Endometrial microvascular endothelial cells (primary cell): ENCODE results near the gene ACTN1. TPM values are rescaled to one million over a fixed set of nuclear protein-coding genes. Genes with fewer than 3 reads are reported as not detected.
"Not testable (repeated sequence)": the region's sequence is repeated elsewhere in the genome, so short reads cannot be mapped to it uniquely, and the experiment has no call there.

ENCODE experiments used
- in situ Hi-C: cut with HindIII; loops from 2 replicates; pipeline ENCODE4 v1.10.0; 2017; ENCODE audit warnings: low sequenced_read_pairs, low pct_unique_long_range_greater_than_20kb; ENCODE audit errors: inconsistent ontology term
- total RNA-seq: library from RNA; depleted of rRNA; stranded (reverse); fragments of >200 nt; gene quantifications from one replicate; pipeline ENCODE4 v1.2.3, GENCODE V29; 2015; ENCODE audit errors: inconsistent ontology term

The ACTN1 gene
- total RNA-seq = 399 TPM

DNA sequence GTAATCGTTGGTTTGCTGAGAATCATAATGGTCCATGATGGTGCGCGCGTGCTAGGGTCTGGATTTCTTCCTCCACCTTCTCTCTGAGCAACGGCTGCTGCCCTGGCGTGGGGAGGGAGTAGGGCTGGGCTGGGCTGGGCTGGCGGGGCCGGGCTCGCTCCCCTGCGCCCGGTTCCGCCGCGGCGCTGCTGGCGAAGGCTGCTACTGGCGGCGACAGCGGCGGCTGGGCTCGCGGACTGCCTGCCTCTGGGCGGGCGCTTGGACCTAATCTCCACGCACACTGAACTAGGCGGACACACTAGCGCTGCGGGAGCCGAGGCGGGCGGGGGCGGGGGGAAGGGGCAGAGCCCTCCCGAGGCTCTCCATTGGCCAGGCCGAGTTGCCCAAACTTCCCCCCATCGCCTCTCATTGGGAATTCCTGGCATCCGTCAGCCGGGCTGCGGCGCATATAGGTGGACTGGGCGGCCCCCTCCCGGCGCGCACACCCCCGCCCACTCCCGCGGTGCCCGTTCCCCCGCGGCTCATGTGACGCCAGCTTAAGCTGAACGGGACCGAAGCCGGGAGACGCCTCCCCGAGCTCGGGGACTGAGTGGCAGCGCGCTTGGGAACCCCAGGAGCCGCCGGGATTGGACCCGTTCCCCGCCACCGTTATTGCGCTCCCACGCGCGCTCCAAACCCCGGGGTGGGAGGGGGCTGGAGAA lies at the start of gene ACTN1:
Gene ACTN1 (minus strand): TSS at position 282 of the 701 bp plus-strand sequence. CDS start 246 bp downstream, at position 36.
- in situ Hi-C loops = no loop called here

DNA sequence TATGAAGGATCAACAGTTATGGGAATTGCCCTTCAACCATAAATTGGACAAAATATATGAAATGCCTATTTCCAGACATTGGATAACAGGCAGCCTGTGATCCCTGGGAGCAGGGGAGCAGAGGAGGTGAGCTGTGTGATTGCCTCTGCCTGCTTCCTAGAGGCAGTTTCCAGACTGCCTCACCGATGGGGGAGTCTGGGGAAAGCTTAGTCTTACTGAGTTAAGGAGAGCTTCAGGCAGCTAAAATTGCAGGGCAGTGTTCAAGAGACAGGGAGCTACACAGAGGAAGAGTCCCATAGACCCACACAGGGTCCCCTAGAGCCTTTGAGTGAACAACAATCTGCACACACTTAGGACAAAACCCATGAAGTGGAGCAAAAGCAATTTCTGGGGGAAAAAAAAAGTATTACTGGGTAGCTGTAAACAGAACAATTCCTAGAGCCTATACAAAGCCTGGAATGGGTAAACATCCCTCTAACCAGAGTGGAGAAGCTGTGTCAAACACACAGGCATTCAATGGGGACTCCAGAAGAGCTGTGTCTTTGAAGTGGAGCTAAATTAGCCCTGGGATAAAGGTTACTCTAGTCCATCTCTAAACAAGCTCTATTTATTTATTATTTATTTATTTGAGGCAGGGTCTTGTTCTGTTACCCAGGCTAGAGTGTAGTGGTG lies 48.3 kb upstream of the ACTN1 start:
- in situ Hi-C loops = no loop called here

DNA sequence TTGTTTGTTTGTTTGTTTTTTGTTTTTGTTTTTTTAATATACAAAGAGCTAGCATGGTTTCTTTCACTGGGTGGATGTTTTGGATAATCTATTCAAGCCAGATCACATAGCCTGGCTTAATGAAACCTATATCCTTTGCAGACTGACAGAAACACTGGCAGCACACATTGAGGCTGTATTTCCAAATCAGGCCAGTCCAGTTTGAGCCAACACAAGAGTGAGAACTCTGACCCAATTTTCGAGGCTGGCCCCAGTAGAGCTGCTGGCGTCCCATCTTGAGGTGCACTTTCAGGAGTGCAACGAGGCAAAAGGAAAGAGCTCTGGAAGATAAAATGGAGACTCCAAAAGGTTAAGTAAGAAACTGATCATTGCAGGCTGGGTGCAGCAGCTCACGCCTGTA lies 43.9 kb upstream of the ACTN1 start:
- in situ Hi-C loops = no loop called here

DNA sequence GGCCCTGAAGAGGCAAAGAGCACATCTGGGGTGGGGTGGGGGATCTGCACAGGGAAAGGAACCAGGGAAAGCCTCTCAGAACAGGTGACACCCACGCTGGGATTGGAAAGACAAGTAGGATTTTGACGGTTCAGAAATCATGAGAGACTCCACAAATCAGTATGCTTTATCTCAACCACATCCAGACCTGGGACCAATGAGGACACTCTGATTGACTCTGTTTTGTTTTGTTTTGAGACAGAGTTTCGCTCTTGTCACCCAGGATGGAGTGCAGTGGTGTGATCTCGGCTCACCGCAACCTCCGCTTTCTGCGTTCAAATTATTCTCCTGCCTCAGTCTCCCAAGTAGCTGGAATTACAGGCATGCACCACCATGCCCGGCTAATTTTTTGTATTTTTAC lies 43.0 kb upstream of the ACTN1 start:
- in situ Hi-C loops = not testable (repeated sequence)

DNA sequence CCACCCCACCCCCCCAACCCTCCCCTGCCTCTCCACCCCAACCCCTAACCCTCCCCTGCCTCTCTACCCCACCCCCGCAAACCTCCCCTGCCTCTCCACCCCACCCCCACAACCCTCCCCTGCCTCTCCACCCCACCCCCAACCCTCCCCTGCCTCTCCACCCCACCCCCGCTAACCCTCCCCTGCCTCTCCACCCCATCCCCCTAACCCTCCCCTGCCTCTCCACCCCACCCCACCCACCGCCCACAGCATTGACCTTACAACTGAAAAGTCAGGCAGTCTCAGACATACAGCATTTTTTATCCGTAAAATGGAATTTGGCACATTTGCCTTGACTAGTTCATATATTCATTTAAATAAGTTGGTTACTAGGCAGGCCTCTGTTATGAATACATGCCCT lies 38.6 kb upstream of the ACTN1 start:
- in situ Hi-C loops = no loop called here

DNA sequence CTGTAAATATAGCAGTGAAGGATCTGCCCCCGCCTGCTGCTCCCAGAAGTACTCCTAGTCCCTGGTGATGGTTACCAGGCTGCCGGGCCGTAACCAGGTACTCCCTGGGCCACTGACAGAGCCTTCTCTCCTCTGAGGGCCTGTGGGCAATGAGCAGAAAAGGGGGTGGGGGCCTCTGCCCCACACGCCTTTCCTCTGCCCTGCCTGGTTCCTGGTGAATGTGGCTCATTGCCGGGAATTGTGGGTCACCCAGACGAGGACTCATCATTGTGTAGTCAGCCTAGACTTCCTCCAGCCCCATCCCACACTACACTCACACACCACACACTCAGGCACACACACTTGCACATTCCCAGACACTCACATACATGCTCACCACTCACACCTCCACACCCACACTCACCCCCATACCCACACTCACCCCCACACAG lies 35.7 kb upstream of the ACTN1 start:
- in situ Hi-C loops = no loop called here

DNA sequence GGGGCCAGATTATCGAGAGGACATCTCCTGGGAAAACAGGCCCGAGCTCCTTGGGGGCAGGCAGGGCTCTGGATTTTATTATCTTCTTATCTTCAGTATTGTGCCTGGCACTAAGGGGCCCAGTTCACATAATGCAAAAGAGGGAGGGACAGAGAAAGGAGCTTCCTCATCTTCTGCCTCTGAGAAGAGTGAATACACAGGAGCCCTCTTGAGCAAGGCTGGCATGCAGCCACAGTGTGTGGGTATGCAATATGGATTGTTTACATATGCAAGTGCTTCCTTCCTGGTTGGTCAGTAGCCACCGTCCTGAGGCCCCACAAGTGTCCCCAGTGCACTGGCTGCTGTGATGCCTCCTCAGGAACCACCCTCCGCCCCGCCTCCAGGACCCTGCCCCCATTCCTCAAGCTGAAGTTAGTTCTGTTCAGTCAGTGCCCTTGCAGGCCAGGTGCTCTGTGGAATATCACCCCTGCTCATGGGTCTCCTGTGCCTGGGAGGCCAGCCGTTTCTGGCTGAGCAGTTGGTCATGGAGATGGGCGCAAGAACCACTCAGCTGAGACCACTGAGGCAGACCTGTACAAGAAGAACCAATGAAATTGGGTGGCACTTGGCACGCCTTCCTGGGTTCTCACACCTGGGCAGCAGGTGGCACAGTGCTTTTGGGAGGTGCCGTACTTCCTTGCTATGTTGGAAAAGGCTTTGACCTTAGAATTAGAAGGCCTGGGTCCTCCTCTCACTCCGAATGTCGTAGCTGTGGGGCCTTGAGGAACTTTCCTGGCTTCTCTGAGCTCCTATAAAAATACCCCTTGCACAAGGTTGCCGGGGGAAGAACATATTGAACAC lies 35.1 kb upstream of the ACTN1 start:
- in situ Hi-C loops = no loop called here

DNA sequence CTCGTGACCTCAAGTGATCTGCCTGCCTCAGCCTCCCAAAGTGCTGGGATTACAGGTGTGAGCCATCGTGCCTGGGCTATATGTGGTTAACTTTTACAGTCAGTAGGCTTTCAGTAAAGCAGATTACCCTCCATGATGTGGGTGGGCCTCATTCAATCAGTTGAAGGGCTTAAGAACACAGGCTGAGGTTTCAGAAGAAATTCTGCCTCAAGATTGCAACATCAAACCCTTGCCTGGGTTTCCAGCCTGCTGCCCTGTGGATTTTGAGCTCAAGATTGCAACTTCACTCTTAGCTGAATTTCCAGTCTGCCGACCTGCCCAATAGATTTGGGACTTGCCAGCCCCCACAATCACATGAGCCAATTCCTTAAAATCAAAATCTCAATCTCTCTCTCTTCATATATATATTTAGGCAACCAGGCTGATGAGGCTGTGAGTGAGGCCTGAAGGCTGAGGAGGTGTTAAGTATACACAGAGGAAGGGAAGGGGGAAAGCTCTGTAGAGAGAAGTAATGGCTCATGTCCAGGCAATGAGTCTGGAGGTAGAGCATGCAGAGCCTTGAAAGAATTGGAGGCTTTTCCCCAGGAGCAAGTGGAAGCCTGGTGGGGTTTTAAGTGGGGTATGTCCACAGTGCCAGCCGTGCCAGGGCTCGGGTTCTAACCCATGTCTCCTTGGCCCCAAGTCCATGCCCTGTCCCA lies 33.3 kb upstream of the ACTN1 start:
- in situ Hi-C loops = no loop called here

DNA sequence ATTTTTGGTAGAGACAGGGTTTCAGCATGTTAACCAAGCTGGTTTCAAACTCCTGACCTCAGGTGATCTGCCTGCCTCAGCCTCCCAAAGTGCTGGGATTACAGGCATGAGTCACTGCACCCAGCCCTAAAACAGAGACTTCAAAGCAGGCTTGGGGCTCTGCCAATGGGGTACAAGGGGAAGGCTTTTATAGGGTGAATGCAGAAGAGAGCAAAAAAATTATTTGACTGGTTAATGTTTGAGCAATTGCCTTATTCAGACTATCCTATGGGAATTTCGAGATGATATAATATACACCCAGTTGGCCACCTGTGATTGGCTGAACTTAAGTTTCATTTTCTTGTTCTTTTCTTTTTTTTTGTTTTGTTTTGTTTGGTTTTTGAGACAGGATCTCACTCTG lies 31.5 kb upstream of the ACTN1 start:
- in situ Hi-C loops = no loop called here

DNA sequence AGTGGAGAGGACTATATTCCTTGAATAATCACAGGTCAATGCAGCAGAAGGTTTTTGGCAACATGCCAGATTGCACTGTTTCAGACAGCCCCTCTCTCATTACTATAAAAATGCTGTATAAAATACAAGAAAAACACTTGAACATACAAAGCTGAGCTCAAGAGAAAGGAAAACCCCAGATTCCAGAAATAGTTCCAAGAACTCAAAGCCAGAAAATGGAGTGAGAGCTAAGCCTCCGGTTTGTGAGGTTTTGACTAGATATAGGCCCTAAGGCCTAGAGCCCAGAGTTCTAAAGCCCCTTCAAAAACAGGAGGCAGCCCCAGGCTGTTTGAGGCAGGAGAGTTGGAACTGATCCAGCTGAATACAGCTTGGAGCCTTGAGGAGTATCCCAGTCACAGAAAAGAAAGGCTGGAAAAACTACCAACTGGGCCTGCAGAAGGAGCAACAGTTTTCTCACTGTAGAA lies 29.4 kb upstream of the ACTN1 start:
- in situ Hi-C loops = no loop called here

DNA sequence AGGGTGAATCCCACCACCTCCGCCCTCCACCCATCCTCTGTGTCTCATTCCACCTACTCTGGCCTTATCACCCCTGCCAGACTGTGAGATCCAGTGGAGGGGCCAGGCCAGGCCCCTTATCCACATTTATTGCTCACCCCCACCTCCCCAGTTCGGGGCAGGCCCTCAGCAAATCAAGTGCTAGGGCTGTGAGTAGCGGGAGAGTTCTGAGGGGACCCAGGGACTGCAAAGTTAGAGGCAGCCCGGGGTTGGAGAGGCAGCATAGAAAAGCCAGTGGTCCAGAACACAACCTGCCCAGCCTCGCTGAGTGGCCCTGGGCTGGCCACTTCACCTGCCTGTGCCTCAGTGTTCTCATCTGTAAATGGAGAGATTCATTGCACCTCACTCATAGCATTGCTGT lies 27.2 kb upstream of the ACTN1 start:
- in situ Hi-C loops = no loop called here

DNA sequence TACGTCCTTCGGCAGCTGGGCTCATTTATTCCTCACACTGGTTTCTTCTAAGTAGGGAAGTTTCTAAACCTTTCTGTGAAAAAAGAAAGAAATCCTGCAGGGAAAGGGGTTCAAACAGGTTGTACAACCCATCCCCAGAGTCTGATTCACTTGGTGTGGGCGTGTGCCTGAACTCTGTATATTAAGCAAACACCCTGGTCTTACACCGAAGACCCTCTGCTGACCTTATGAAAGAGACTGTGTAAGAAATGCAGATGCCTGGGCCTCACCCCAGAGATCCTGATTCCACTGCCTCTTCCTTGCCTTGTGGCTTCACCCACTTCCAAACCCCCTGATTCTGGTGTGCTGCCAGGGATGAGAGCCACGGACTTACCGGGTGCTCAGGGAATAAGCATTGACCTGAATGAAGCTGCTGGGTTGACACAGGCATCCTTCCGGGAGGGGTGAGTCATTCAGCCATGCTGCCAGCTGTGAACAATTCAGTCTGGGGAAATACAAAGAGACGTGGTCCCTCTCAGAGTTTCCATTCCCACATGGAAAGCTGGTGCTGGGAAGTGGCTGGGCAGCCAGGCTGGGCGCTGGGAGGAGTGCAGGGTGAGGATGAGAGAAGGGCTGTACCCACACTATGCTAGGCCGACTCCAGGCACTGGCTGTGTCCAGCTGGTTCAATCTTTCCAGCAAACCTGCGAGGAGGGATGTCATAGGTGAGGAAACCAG lies 26.5 kb upstream of the ACTN1 start:
- in situ Hi-C loops = no loop called here

DNA sequence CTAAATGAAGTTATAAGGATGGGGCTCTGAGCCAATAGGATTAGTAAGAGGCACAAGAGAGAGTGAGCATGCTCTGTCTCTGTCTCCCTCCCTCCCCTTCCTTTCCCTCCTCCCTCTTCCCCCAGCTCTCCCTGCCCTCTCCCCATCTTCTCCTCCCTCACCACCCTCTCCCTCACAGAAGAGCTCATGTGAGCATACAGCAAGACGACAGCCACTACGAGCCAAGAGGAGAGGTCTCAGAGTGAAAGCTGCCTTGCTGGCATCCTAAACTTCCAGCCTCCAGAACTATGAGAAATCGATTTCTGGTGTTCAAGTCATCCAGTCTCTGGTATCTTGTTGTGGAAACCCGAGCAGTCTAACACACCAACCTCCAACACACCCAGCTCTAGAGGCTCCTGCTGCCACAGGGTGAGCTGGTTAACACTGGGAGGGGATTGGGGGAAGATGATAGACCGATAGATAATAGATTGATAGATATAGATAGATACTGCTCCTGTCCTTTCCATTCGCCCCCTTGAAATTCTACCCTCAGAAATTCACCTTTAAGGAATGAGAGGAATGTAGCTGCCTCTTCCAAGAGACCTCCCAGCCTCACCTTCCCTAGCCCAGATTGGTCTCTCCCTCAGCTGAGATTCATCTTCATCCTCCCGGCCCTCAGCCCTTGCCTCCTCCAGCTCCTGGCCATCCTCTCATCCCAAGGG lies 25.8 kb upstream of the ACTN1 start:
- in situ Hi-C loops = no loop called here

DNA sequence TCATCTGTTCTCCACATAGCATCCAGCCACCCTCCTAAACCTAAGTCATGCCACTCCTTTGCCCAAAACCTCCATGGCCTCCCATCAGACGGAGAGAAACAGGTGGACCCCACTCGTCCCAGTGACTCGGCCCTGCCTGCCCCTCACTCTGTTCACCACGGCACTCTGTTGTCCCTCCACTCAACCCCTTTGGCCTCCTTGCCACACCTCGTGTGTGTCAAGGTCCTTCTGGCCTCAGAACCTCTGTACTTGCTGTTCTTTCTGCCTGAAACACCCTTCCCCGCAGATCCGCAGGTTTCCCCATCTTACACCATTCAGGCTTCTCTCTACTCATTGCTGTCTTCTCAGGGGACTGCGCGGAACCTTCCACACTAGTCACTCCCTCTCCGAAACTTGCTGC lies 24.5 kb upstream of the ACTN1 start:
- in situ Hi-C loops = no loop called here

DNA sequence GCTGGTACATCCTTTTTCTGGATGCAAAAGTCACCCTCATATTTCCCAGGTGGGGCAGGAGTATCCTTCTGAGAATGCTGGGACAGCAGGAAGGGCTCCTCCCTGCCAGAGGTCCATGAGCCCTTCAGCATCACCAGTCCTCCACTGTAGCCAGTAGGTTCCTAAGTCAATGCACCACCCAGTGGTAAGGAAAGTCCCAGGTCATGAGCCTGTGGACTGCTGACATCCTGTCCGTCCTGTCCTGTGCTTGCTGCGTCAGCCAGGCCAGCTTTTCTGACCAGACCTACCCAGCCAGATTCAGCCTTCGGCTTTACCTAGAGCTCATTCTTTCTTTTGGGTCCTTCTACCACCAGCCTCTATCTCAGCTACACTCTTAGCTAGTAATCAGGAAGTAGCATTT lies 23.0 kb upstream of the ACTN1 start:
- in situ Hi-C loops = no loop called here

DNA sequence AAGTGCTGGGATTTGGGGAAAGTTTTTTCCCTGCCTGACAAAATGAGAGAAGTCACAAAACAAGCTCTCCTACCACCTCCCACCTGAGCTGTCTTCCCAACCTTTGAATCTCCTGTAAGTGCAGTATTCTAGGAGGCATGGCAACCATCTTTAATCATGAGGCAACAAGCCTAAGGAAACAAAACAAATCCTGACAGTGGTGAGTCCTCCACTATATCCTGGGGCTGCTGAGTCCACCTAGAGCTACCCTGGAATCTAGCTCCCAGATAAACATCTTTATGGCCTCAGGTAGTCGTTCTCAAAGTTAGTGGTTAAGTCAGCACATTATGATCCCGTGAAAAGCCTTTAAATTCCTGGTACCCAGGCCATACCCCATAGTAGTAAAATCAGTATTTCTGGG lies 22.3 kb upstream of the ACTN1 start:
- in situ Hi-C loops = no loop called here

DNA sequence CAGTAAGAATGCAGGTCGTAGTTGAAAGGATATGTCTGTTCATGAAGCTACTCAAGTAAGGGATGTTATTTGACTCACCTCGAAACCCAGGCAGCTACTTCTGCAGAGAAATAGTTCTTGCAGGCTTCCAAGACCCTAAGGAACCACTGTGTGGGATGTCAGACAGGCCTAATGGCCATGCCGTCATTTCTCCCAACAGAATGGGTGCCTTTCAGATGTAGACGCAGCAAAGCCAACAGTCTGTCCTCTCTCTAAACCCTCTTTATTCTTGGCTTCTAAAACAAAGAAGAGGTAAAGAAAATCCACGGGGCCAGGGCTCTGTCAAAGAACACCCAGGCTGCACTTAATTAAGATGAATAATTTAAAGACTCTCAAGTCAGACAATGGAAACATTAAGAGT lies 19.0 kb upstream of the ACTN1 start:
- in situ Hi-C loops = no loop called here

DNA sequence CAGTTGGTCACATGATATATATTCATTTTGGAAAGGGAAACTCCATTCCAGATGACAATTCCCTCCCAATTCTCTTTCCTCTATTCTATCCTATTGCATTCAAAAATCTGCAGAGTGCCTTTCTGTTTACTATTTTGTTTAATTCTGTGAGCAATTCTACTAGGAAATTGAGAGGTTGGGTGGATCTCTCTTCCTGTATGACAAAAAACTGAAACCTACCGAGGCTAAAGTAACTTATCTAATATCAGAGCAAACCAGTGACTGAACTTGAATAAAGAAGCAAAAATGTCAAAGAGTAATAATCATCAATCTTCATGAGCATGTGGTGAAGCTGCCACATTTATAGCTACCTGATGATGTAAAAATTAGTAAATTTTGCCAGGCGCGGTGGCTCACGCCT lies 16.6 kb upstream of the ACTN1 start:
- in situ Hi-C loops = no loop called here
